Cardiac fibroblast (primary cell): ENCODE measurements around the gene COL4A4.
A peak's percentile ranks its signal among the peaks of the same experiment; 100 is the strongest.

Experiments
- DNase-seq, 2 donors: peaks; one replicate each; pipeline versions ENCODE4 v3.0.0 to v3.0.0-alpha.2; 2010; ENCODE audit warnings: low read depth in 2 of 2
- H3K4me3 ChIP-seq, 2 donors: replicated peaks in 1 of 2; 1 replicate in 1 of 2; 2 replicates in 1 of 2; pipeline ENCODE4 v1.5.1; 2011; ENCODE audit warnings: low read depth in 2 of 2, low read length in 2 of 2, mild to moderate bottlenecking in 2 of 2, moderate library complexity in 1 of 2
- TF ChIP-seq, protein P1 (sequence below): IDR thresholded peaks from one replicate; pipeline ENCODE4 v1.5.1; 2011; ENCODE audit warnings: low read depth, mild to moderate bottlenecking, low read length, inconsistent platforms

COL4A4 gene

DNA sequence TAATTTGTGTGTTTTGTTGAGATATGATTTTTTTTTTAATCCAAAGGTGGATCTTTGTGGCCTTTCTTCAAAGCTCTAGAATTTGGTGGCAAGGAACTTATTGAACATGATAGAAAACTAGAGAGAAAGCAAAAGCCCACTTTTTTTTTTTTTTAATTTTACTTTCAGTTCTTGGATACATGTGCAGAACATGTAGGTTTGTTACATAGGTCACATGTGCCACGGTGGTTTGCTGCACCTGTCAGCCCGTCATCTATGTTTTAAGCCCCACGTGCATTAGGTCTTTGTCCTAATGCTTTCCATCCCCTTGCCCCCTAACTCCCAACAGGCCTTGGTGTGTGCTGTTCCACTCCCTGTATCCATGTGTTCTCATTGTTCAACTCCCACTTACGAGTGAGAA, 192.2 kb downstream of the COL4A4 start:
- no peak for DNase-seq
- H3K4me3 ChIP-seq, result no peak overlapping the region
- TF ChIP-seq, protein P1, sequence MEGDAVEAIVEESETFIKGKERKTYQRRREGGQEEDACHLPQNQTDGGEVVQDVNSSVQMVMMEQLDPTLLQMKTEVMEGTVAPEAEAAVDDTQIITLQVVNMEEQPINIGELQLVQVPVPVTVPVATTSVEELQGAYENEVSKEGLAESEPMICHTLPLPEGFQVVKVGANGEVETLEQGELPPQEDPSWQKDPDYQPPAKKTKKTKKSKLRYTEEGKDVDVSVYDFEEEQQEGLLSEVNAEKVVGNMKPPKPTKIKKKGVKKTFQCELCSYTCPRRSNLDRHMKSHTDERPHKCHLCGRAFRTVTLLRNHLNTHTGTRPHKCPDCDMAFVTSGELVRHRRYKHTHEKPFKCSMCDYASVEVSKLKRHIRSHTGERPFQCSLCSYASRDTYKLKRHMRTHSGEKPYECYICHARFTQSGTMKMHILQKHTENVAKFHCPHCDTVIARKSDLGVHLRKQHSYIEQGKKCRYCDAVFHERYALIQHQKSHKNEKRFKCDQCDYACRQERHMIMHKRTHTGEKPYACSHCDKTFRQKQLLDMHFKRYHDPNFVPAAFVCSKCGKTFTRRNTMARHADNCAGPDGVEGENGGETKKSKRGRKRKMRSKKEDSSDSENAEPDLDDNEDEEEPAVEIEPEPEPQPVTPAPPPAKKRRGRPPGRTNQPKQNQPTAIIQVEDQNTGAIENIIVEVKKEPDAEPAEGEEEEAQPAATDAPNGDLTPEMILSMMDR, result no peak

DNA sequence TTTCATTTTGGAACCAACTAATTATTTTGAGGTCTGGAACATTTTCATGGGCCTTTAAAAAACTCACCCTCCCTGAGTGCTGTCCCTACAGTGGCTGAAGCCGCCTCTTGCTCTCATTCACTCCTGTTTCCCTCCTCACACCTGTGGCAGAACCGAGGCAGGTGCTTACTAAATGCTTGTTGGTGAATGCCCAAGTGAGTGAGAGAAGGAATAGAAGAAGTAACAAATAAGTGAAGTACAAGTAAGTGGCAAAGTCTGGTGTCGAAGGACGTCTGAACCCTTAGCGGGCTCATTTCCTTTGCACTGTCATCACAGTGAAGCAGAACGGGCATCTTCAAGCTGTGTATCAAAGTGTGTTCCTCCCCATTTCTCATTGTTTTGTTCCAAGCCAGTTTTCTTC, 192.9 kb downstream of the COL4A4 start:
- H3K4me3 ChIP-seq, result no peak overlapping the region
- DNase-seq, result no peak
- TF ChIP-seq, protein P1, result no peak

DNA sequence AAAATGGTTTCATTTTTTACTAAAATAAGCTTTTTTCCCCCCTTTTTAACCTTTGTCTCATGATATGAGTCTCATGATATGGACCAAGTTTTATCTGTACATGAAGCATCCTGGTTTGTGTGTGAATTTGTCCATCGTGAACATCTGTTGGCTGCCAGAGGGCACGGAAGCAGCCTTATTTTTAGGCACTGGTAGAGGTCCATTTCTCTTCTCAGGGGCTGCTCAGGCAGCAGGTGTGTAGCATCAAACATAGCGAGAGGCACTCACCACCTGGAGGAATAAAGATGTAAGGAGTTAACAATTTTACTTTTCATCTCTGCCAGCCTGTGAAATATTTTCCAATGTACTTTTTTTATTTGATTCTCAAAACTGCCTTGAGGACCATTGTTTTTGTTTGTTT, 193.6 kb downstream of the COL4A4 start:
- TF ChIP-seq, protein P1, result no peak
- DNase-seq, result no peak
- H3K4me3 ChIP-seq, result no peak overlapping the region

DNA sequence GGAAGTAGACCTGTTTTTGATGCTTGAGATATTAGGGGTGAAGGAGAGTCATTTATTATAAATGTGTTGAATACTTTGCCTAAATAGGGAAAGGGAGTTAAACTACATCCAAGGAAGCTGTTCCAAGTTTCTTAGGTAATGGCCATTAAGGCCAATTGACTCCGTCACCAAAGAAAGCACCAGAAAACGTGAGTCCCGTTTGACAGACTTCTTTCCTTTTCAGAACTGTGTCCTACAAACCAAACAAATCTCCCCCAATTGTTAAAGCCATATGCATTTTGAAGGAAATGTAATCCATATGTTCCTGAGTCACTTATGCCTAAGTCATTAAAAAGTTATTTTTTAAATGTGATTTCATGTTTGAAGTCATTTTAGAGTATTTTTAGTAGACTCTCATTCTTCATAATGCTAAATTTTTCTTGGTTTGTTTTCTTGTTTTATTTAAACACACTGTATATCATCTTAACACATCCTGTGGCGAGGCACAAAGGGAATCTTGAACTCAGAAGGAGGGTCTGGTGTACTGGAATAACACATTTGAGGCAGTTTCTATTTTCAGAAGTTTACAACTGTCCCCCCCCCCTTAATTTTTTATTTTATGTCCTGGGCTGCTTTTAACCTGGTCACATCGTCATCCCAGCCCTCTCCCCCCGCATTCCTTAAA, 194.5 kb downstream of the COL4A4 start:
- no peak overlapping the region for H3K4me3 ChIP-seq
- TF ChIP-seq, protein P1, result no peak
- peak in 1 of 2 donors; percentile 6 for DNase-seq

DNA sequence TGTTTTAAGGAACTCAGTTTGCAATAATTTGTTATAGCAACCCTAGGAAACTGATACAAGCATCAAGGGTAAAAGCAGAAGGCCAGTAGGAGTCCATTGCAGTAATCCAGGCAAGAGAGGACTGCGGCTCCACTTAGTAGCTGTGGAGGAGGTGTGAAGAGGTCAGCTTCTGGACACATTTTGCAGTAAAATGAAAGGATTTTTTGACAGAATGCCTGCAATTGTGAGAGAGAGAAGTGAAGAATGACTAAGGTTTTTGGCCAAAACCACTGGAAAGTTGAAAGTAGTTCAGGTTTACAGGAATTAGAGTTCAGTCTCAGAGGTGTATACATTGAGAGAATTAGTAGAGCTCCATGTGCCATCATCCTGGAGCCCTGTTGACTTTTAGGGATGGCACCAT, 198.6 kb downstream of the COL4A4 start:
- no peak overlapping the region for H3K4me3 ChIP-seq
- no peak for DNase-seq
- TF ChIP-seq, protein P1, result no peak

DNA sequence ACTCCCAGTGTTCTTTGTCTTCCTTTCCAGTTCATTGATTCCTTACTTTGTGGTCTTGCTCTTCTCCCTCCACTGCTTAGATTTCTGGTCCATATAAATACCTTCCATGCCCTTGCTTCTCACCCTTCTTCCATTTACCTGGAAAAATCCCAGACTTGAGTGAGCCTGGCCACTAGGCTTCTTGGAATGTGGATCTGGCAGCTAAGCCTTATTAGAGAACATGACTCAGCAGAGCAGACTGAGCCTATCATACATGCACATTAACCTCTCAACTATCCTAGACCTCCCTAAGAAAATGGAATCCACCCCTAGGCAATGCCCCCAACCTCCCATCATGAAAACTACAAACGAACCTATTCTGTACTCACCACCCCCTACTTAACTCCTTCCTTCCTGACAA, 200.5 kb downstream of the COL4A4 start:
- no peak overlapping the region for H3K4me3 ChIP-seq
- DNase-seq, result peak; percentile 49 to 61
- TF ChIP-seq, protein P1, result no peak

DNA sequence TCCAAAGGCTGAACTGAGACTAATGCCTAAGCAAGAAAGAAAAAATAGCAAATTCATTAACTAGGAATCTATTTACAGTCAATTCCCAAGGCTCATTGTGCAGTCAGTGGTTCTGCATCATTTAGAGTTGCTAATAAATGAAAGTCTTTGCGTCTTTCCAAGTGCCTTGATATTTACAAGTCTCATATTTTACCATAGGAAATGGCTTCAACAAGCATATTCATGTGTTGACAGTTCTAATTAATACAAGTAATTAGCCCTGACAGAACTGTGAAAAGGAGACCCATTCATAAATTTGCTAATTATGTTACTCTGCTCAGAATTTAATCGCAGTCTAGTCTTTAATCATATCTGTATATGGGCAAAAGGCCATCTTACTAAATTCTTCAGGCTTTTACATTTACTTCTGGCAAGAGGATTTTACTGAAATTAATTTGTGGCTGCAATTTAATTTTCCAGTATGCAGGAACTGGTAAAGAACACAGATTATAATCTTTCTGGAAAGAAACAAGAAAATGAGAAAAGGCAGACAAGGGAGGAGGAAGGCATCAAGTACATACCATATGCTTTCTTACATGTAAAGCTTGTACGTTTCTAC, 201.7 kb downstream of the COL4A4 start:
- no peak for DNase-seq
- TF ChIP-seq, protein P1, result no peak

More for the DNA sequence above, 201.7 kb downstream of the COL4A4 start:
- H3K4me3 ChIP-seq, result no peak overlapping the region
